HCT116 (cell line): Measurements from ENCODE around the gene RAB5A. TPM values are rescaled to one million over a fixed set of nuclear protein-coding genes. Genes with fewer than 3 reads are reported as not detected.

Source experiments
- ATAC-seq: fragments of 200-7000 bp; cut with Tn5 transposase; 2 replicates; pipeline ENCODE4 v1.9.1; 2020; ENCODE audit warnings: mild to moderate bottlenecking, moderate library complexity
- BruUV-seq: library from RNA; stranded (reverse); fragments of 400-500 nt; replicated peaks from 2 replicates; lab custom pipeline; 2021; lab: Mats Ljungman, UMichigan
- CTCF ChIA-PET: fragments of 300-600 bp; sonication (Branson Sonifier 250); formaldehyde crosslinking; loops from one replicate; lab custom pipeline; 2021; ENCODE audit warnings: antibody characterized with exemption; lab: Charles Lee
- POLR2A ChIA-PET: fragments of 300-600, 350-600 bp; sonication (Branson Sonifier 250); formaldehyde crosslinking; loops from one replicate; lab custom pipeline; 2021; ENCODE audit warnings: antibody characterized with exemption; lab: Charles Lee
- RAD21 ChIA-PET, 2 experiments: fragments of 300-600 bp; sonication (Branson Sonifier 250); formaldehyde crosslinking; loops; one replicate each; lab custom pipeline; 2023; ENCODE audit warnings: low total read pairs in 2 of 2; ENCODE audit not compliant: uncharacterized antibody in 2 of 2, unreplicated experiment in 2 of 2, low non-redundant PET in 1 of 2; lab: Charles Lee
- DNase-seq: peaks from one replicate; pipeline ENCODE4 v3.0.0-alpha.2; 2010; ENCODE audit warnings: low read depth, low spot score
- H2AFZ ChIP-seq: fragments of 200-600 bp; shearing (Covaris generic), sonication (generic); 2 replicates; pipeline ENCODE4 v1.6.1; 2017; ENCODE audit warnings: low read depth, mixed run types, mixed read lengths, antibody characterized with exemption, low read length; ENCODE audit not compliant: poor library complexity, severe bottlenecking
- H3K27ac ChIP-seq: 2 replicates; pipeline ENCODE4 v1.5.1; 2012; ENCODE audit warnings: low read depth, low read length
- H3K27me3 ChIP-seq: fragments of 200-600 bp; sonication (generic); 2 replicates; pipeline ENCODE4 v1.6.1; 2016; ENCODE audit warnings: mixed run types, low read length, mixed read lengths; ENCODE audit not compliant: insufficient read depth
- H3K36me3 ChIP-seq, 2 experiments: fragments of 200-500 bp in 1 of 2; fragments of 200-600 bp in 1 of 2; sonication (Bioruptor generic) in 1 of 2; sonication (generic) in 1 of 2; 2 replicates each; pipeline versions ENCODE4 v1.5.1 to v1.6.1; 2014 to 2016; ENCODE audit warnings: low read length in 2 of 2, inconsistent platforms in 1 of 2, mixed read lengths in 1 of 2, mixed run types in 1 of 2; ENCODE audit not compliant: insufficient read depth in 2 of 2, control insufficient read depth in 1 of 2
- H3K4me1 ChIP-seq, 2 experiments: fragments of 200-600 bp in 1 of 2; sonication (generic) in 1 of 2; 2 replicates each; pipeline versions ENCODE4 v1.5.1 to v1.6.1; 2012 to 2017; ENCODE audit warnings: low read length in 2 of 2, inconsistent platforms in 1 of 2, mild to moderate bottlenecking in 1 of 2, mixed read lengths in 1 of 2, mixed run types in 1 of 2, moderate library complexity in 1 of 2; ENCODE audit not compliant: insufficient read depth in 2 of 2, control insufficient read depth in 1 of 2
- H3K4me2 ChIP-seq: fragments of 200-600 bp; sonication (generic); 2 replicates; pipeline ENCODE4 v1.6.1; 2017; ENCODE audit warnings: mixed run types, low read length, mixed read lengths
- H3K4me3 ChIP-seq, 2 experiments: fragments of 200-600 bp in 1 of 2; sonication (generic) in 1 of 2; replicated peaks in 1 of 2; 2 replicates each; pipeline ENCODE4 v1.5.1; 2011 to 2016; ENCODE audit warnings: low read length in 2 of 2, control low read depth in 1 of 2, low read depth in 1 of 2, mild to moderate bottlenecking in 1 of 2, mixed read lengths in 1 of 2, mixed run types in 1 of 2
- H3K79me2 ChIP-seq: fragments of 200-600 bp; sonication (generic); 2 replicates; pipeline ENCODE4 v1.6.1; 2017; ENCODE audit warnings: mild to moderate bottlenecking, mixed run types, low read length, moderate library complexity, mixed read lengths; ENCODE audit not compliant: insufficient read depth
- H3K9ac ChIP-seq: fragments of 200-600 bp; sonication (generic); 2 replicates; pipeline ENCODE4 v1.6.1; 2016; ENCODE audit warnings: low read length, mixed read lengths
- H3K9me2 ChIP-seq: fragments of 200-600 bp; sonication (generic), shearing (Covaris generic); 2 replicates; pipeline ENCODE4 v1.6.1; 2017; ENCODE audit warnings: mixed run types, mild to moderate bottlenecking, moderate library complexity; ENCODE audit not compliant: insufficient read depth
- H3K9me3 ChIP-seq, 2 experiments: fragments of 200-500 bp in 1 of 2; fragments of 200-600 bp in 1 of 2; sonication (Bioruptor generic) in 1 of 2; sonication (generic) in 1 of 2; 2 replicates each; pipeline ENCODE4 v1.6.1; 2014 to 2017; ENCODE audit warnings: low read length in 2 of 2, mixed read lengths in 2 of 2, inconsistent platforms in 1 of 2, low read depth in 1 of 2, mild to moderate bottlenecking in 1 of 2, mixed run types in 1 of 2, moderate library complexity in 1 of 2; ENCODE audit not compliant: control insufficient read depth in 1 of 2, insufficient read depth in 1 of 2
- H4K20me1 ChIP-seq: fragments of 200-600 bp; sonication (generic), shearing (Covaris generic); 2 replicates; pipeline ENCODE4 v1.6.1; 2017; ENCODE audit warnings: mixed run types, mild to moderate bottlenecking, moderate library complexity; ENCODE audit not compliant: insufficient read depth
- ATF3 ChIP-seq: IDR thresholded peaks from 2 replicates; pipeline ENCODE4 v1.6.1; 2012
- CTCF ChIP-seq, 3 experiments: fragments of 200-600 bp in 1 of 3; sonication (generic) in 1 of 3; IDR thresholded peaks in 2 of 3; conservative IDR thresholded peaks in 1 of 3; 2 replicates each; pipeline ENCODE4 v1.5.1; 2012 to 2017; ENCODE audit warnings: low read depth in 2 of 3, low read length in 2 of 3, antibody characterized with exemption in 1 of 3, borderline replicate concordance in 1 of 3, control low read depth in 1 of 3, mild to moderate bottlenecking in 1 of 3, mixed read lengths in 1 of 3, mixed run types in 1 of 3, moderate library complexity in 1 of 3; ENCODE audit not compliant: insufficient read depth in 1 of 3
- ELF1 ChIP-seq: IDR thresholded peaks from 2 replicates; pipeline ENCODE4 v1.6.1; 2012; ENCODE audit warnings: low read depth, borderline replicate concordance
- EZH2phosphoT487 ChIP-seq: fragments of 200-600 bp; IDR thresholded peaks from 2 replicates; pipeline ENCODE4 v1.6.1; 2018; ENCODE audit warnings: antibody characterized with exemption, borderline replicate concordance
- JUND ChIP-seq: IDR thresholded peaks from 2 replicates; pipeline ENCODE4 v1.6.1; 2012
- MAX ChIP-seq: IDR thresholded peaks from 2 replicates; pipeline ENCODE4 v1.6.1; 2012
- POLR2AphosphoS5 ChIP-seq: IDR thresholded peaks from 2 replicates; pipeline ENCODE4 v1.6.1; 2011; ENCODE audit warnings: mild to moderate bottlenecking, low read depth, low read length, moderate library complexity
- RAD21 ChIP-seq: IDR thresholded peaks from 2 replicates; pipeline ENCODE4 v1.6.1; 2012; ENCODE audit warnings: low read depth, mild to moderate bottlenecking
- SIN3A ChIP-seq: IDR thresholded peaks from 2 replicates; pipeline ENCODE4 v1.6.1; 2012; ENCODE audit warnings: low read depth
- SRF ChIP-seq: IDR thresholded peaks from 2 replicates; pipeline ENCODE4 v1.6.1; 2012; ENCODE audit warnings: low read depth
- intact Hi-C: fragments of 100-400 bp; cut with micrococcal nuclease; formaldehyde crosslinking; loops from 2 replicates; pipeline ENCODE4 v1.10.0; 2022
- total RNA-seq: library from RNA; stranded (reverse); gene quantifications from one replicate; pipeline ENCODE4 v1.2.1, GENCODE V29; 2021; ENCODE audit not compliant: unreplicated experiment

Gene RAB5A
- total RNA-seq, 1 experiment from 2014 or later = 45.0 TPM

DNA sequence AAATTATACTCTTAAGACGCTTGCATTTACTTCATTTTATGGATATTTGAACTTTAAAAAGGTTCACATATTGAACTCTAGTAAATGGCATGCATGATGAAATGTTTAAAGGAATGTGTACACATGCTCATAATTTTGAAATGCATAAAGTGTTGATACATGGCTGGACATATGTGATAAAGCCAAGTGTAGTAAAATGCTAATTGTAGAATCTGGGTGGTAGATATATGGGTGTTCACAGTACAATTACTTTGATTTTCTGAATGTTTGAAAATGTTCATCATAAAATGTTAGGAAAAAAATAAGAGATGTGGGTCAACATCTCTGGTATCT lies 8.6 kb upstream of the RAB5A start:
- ChIA-PET POLR2A (no interaction called here), CTCF (no interaction called here), RAD21 (no interaction called here)
- no peaks in the 10 kb centered on the region for H3K27me3 ChIP-seq
- no peak for DNase-seq
- H3K27ac ChIP-seq = no peak overlapping the region
- no peak overlapping the region for H3K9ac ChIP-seq
- H3K4me3 ChIP-seq = no peak overlapping the region
- no peak for ATAC-seq
- H3K36me3 ChIP-seq = no peaks in the 10 kb centered on the region
- H3K79me2 ChIP-seq = no peaks in the 10 kb centered on the region
- H3K9me3 ChIP-seq = no peaks in the 10 kb centered on the region
- no peak for TF ChIP-seq EZH2phosphoT487
- no peak for TF ChIP-seq ELF1
- TF ChIP-seq JUND = no peak
- TF ChIP-seq CTCF (IDR thresholded peaks at IDR 0.05 in 2 of 3, conservative IDR thresholded peaks at IDR 0.05 in 1 of 3; ENCODE audit: borderline replicate concordance in 1 of 3, insufficient read depth in 1 of 3, low read depth in 2 of 3, low read length in 2 of 3) = no peak
- no peak for TF ChIP-seq SRF
- TF ChIP-seq RAD21 = no peak
- TF ChIP-seq MAX = no peak
- TF ChIP-seq POLR2AphosphoS5 = no peak
- no peak for TF ChIP-seq ATF3
- TF ChIP-seq SIN3A = no peak
- no TSS peak for BruUV-seq
- intact Hi-C loops = no loop called here
- no peak overlapping the region for H3K4me2 ChIP-seq
- H4K20me1 ChIP-seq = no peaks in the 10 kb centered on the region
- no peak overlapping the region for H2AFZ ChIP-seq
- peaks cover 0 to 9% of the 10 kb centered on the region in 2 experiments; a peak in 2 of 4 replicates for H3K4me1 ChIP-seq
- no peaks in the 10 kb centered on the region for H3K9me2 ChIP-seq
